WTC11 (cell line): Measurements from ENCODE around the gene AUH. TPM values are rescaled to one million over a fixed set of nuclear protein-coding genes. Genes with fewer than 3 reads are reported as not detected.

Experiments
- ATAC-seq: fragments of 200-7000 bp; cut with Tn5 transposase; 2 replicates; pipeline ENCODE4 v1.10.0; 2021; ENCODE audit warnings: mild to moderate bottlenecking, moderate library complexity
- CTCF ChIA-PET: fragments of 300-600 bp; sonication (Branson Sonifier 250); formaldehyde crosslinking; loops from one replicate; lab custom pipeline; 2021; ENCODE audit warnings: antibody characterized with exemption; lab: Charles Lee
- POLR2A ChIA-PET: fragments of 350-600 bp; sonication (Branson Sonifier 250); formaldehyde crosslinking; loops from one replicate; lab custom pipeline; 2021; ENCODE audit warnings: antibody characterized with exemption; lab: Charles Lee
- DNase-seq: peaks from one replicate; pipeline ENCODE4 v3.0.0; 2021; ENCODE audit warnings: low spot score
- H3K27ac Mint-ChIP-seq: 2 replicates; pipeline ENCODE4 v1.8.0; 2021; ENCODE audit warnings: mixed read lengths
- H3K27me3 Mint-ChIP-seq: 2 replicates; pipeline ENCODE4 v1.8.0; 2021; ENCODE audit warnings: low read depth, mild to moderate bottlenecking, moderate library complexity, mixed read lengths
- H3K36me3 Mint-ChIP-seq: 2 replicates; pipeline ENCODE4 v1.8.0; 2021; ENCODE audit warnings: mixed read lengths
- H3K4me1 Mint-ChIP-seq: 2 replicates; pipeline ENCODE4 v1.8.0; 2022; ENCODE audit warnings: mixed read lengths
- H3K4me3 Mint-ChIP-seq: 2 replicates; pipeline ENCODE4 v1.8.0; 2021; ENCODE audit warnings: mild to moderate bottlenecking, moderate library complexity, mixed read lengths
- H3K9me3 Mint-ChIP-seq: 2 replicates; pipeline ENCODE4 v1.8.0; 2021; ENCODE audit warnings: mixed read lengths
- CREB1 ChIP-seq: sonication (generic); formaldehyde crosslinking; IDR thresholded peaks from 2 replicates; pipeline ENCODE4 v1.8.0; 2023; ENCODE audit warnings: mild to moderate bottlenecking, missing genetic modification reagents
- GABPB1 ChIP-seq: sonication (generic); formaldehyde crosslinking; IDR thresholded peaks from 2 replicates; pipeline ENCODE4 v1.8.1; 2023; ENCODE audit warnings: mild to moderate bottlenecking, missing genetic modification reagents
- JUN ChIP-seq: sonication (generic); formaldehyde crosslinking; IDR thresholded peaks from 2 replicates; pipeline ENCODE4 v1.8.0; 2023; ENCODE audit warnings: mild to moderate bottlenecking, missing genetic modification reagents
- KAT7 ChIP-seq: sonication (generic); formaldehyde crosslinking; IDR thresholded peaks from 2 replicates; pipeline ENCODE4 v1.8.1; 2023; ENCODE audit warnings: missing genetic modification reagents, mild to moderate bottlenecking, borderline replicate concordance
- MYBL2 ChIP-seq: sonication (generic); formaldehyde crosslinking; IDR thresholded peaks from 2 replicates; pipeline ENCODE4 v1.8.1; 2023; ENCODE audit warnings: mild to moderate bottlenecking, moderate library complexity, missing genetic modification reagents
- RELA ChIP-seq: sonication (generic); formaldehyde crosslinking; IDR thresholded peaks from 2 replicates; pipeline ENCODE4 v1.8.1; 2022; ENCODE audit warnings: missing genetic modification reagents, mild to moderate bottlenecking, borderline replicate concordance
- RORB ChIP-seq: fragments of 250-450 bp; sonication (Bioruptor Pico); IDR thresholded peaks from 2 replicates; pipeline ENCODE4 v1.9.0; 2021; ENCODE audit warnings: mild to moderate bottlenecking
- total RNA-seq: library from RNA; stranded (reverse); gene quantifications from 3 replicates; pipeline ENCODE4 v1.2.3, GENCODE V29; 2021
- TF ChIP-seq, protein P1 (sequence below): sonication (generic); formaldehyde crosslinking; IDR thresholded peaks from 2 replicates; pipeline ENCODE4 v1.8.0; 2022; ENCODE audit warnings: mild to moderate bottlenecking, missing genetic modification reagents
- TF ChIP-seq, protein P2 (sequence below): sonication (generic); formaldehyde crosslinking; IDR thresholded peaks from 2 replicates; pipeline ENCODE4 v1.8.1; 2022; ENCODE audit warnings: low read depth, missing genetic modification reagents, borderline replicate concordance
- TF ChIP-seq, protein P3 (sequence below): sonication (generic); formaldehyde crosslinking; IDR thresholded peaks from 2 replicates; pipeline ENCODE4 v1.8.0; 2022; ENCODE audit warnings: missing genetic modification reagents
- TF ChIP-seq, protein P4 (sequence below): sonication (generic); formaldehyde crosslinking; IDR thresholded peaks from 2 replicates; pipeline ENCODE4 v1.8.1; 2023; ENCODE audit warnings: mild to moderate bottlenecking, missing genetic modification reagents
- TF ChIP-seq, protein P5 (sequence below): sonication (generic); formaldehyde crosslinking; IDR thresholded peaks from 2 replicates; pipeline ENCODE4 v1.8.1; 2023; ENCODE audit warnings: mild to moderate bottlenecking, missing genetic modification reagents, moderate library complexity

AUH gene
- total RNA-seq, 1 experiment from 2014 or later, result 30.4 TPM

DNA sequence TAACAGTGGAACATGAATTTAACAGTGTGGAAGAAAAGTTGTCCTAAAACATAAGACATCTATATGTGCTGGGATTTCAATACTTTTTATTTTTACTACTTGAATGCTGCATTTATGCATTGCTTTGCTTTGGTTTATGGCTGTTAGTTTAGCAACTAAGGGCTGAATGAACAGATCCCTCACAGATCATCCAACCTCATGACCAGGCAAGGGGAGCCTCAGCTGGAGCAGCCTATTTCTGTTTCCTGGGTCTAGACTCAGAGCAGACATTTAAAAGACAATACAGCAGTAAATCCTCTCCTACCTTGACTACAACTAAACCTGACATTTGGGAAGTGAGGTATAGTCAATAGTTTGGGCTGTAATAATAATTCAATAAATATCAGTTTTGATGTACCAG is 163.3 kb downstream of the AUH start (continued):
- TF ChIP-seq, protein P1, sequence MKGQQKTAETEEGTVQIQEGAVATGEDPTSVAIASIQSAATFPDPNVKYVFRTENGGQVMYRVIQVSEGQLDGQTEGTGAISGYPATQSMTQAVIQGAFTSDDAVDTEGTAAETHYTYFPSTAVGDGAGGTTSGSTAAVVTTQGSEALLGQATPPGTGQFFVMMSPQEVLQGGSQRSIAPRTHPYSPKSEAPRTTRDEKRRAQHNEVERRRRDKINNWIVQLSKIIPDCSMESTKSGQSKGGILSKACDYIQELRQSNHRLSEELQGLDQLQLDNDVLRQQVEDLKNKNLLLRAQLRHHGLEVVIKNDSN (CRISPR knock-in tag), result no peak
- no peak for TF ChIP-seq KAT7 (CRISPR knock-in tag)
- TF ChIP-seq JUN (CRISPR knock-in tag), result no peak

DNA sequence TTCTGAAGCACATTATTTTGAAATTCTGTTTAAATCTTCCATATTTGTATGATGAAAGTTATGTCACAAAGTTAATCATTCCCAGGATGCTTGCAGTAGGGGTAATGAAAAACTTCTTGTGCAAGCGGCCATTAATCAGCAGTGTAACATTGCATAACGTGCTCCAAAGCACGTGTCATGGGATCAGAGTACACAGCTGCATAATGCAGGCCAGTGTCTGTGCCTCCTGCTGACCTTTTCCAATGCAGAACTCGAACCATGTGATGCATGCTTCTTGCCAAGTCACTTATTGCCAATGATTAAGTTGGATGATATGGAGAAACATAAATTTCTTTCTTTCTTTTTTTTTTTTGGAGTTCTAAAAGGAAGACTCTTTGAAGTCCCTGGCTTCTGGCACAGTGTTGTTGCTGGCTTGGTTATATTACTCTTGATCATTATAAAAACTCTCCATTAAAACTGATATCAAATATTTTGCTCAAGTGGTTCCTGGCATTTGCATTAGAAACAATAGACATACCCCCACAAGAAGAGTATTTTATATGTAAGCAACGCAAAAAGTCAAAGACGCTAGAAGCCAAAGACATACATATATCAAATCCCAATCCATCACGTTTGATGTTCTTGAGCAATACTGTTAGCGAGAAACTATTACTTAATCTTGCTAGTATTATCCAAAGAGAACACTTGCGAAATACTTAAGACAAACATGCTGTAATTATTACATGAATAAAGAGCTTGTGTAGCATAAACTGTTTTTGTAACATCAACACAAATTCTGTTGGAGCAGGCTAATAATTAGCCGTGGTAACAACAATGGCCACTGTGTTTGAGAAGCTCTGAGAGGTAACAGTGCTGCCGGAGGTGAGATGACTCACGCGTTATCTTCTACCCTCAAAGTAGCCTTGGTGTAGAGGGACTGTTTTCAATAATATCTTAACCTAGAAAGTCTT is 164.2 kb downstream of the AUH start:
- CTCF ChIA-PET, result interaction anchor here (2.7 kb wide), 1 partner anchor 282 kb away, joined by 8 read pairs; no protein-coding TSS in a partner anchor
- peaks cover 28% of the 10 kb centered on the region for H3K9me3 Mint-ChIP-seq
- peaks cover 32% of the 10 kb centered on the region for H3K27me3 Mint-ChIP-seq
- no peak for DNase-seq
- POLR2A ChIA-PET, result interaction anchor here (0.6 kb wide), 1 partner anchor 286 kb away, joined by 5 read pairs; no protein-coding TSS in a partner anchor
- no peak overlapping the region for H3K4me3 Mint-ChIP-seq
- H3K4me1 Mint-ChIP-seq, result peaks cover 28% of the 10 kb centered on the region
- H3K36me3 Mint-ChIP-seq, result peaks cover 28% of the 10 kb centered on the region
- ATAC-seq, result no peak
- no peak overlapping the region for H3K27ac Mint-ChIP-seq
- TF ChIP-seq MYBL2 (CRISPR knock-in tag), result no peak
- TF ChIP-seq GABPB1, result peak; percentile 97

DNA sequence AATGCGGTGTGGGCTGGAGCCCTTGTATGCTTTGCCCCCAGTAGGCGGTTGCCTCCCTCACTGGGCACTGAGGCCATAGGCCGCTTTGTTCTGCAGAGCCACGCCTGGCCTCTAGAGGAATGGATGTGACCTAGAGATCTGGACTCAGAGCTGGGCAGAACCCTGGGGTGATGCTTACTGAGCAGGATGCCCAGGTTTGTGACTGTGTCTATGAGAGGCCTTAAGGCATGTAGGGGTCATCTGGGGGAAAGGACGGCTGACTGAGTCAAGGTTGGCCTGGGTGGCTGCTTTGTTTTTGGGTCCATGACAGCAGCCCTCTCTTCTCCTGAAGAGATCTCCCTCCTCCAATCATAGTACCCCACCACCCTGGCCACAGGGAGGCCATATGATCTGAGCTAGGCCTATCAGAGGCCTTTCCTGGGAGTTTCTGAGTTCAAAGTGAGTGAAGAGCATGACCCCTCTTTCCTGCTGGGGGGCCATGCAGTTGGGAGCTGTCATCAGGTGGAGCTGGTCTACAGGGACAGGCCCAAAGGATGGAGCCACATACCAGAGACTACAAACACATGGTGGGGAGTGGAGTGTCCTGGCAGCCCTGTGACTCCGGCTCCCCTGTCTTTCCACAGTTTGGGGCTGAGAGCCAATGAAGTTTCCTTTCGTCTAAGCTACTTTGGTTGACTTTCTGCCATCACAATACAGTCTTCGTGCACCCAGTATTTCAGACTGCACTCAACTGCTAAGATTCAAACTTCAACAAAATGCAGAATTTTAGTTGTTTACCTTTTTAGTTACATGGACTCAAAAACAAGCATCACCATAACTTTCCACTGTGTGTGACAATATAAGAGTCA is 165.4 kb downstream of the AUH start:
- no peak for TF ChIP-seq CREB1 (CRISPR knock-in tag)
- TF ChIP-seq, protein P2, sequence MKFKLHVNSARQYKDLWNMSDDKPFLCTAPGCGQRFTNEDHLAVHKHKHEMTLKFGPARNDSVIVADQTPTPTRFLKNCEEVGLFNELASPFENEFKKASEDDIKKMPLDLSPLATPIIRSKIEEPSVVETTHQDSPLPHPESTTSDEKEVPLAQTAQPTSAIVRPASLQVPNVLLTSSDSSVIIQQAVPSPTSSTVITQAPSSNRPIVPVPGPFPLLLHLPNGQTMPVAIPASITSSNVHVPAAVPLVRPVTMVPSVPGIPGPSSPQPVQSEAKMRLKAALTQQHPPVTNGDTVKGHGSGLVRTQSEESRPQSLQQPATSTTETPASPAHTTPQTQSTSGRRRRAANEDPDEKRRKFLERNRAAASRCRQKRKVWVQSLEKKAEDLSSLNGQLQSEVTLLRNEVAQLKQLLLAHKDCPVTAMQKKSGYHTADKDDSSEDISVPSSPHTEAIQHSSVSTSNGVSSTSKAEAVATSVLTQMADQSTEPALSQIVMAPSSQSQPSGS (CRISPR knock-in tag), result no peak
- TF ChIP-seq, protein P3, sequence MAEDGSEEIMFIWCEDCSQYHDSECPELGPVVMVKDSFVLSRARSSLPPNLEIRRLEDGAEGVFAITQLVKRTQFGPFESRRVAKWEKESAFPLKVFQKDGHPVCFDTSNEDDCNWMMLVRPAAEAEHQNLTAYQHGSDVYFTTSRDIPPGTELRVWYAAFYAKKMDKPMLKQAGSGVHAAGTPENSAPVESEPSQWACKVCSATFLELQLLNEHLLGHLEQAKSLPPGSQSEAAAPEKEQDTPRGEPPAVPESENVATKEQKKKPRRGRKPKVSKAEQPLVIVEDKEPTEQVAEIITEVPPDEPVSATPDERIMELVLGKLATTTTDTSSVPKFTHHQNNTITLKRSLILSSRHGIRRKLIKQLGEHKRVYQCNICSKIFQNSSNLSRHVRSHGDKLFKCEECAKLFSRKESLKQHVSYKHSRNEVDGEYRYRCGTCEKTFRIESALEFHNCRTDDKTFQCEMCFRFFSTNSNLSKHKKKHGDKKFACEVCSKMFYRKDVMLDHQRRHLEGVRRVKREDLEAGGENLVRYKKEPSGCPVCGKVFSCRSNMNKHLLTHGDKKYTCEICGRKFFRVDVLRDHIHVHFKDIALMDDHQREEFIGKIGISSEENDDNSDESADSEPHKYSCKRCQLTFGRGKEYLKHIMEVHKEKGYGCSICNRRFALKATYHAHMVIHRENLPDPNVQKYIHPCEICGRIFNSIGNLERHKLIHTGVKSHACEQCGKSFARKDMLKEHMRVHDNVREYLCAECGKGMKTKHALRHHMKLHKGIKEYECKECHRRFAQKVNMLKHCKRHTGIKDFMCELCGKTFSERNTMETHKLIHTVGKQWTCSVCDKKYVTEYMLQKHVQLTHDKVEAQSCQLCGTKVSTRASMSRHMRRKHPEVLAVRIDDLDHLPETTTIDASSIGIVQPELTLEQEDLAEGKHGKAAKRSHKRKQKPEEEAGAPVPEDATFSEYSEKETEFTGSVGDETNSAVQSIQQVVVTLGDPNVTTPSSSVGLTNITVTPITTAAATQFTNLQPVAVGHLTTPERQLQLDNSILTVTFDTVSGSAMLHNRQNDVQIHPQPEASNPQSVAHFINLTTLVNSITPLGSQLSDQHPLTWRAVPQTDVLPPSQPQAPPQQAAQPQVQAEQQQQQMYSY (CRISPR knock-in tag), result peak; percentile 47; the same call in 1 of the 2 replicates
- TF ChIP-seq, protein P4, sequence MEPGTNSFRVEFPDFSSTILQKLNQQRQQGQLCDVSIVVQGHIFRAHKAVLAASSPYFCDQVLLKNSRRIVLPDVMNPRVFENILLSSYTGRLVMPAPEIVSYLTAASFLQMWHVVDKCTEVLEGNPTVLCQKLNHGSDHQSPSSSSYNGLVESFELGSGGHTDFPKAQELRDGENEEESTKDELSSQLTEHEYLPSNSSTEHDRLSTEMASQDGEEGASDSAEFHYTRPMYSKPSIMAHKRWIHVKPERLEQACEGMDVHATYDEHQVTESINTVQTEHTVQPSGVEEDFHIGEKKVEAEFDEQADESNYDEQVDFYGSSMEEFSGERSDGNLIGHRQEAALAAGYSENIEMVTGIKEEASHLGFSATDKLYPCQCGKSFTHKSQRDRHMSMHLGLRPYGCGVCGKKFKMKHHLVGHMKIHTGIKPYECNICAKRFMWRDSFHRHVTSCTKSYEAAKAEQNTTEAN, result no peak
- TF ChIP-seq, protein P1 (CRISPR knock-in tag), result no peak
- TF ChIP-seq, protein P5, sequence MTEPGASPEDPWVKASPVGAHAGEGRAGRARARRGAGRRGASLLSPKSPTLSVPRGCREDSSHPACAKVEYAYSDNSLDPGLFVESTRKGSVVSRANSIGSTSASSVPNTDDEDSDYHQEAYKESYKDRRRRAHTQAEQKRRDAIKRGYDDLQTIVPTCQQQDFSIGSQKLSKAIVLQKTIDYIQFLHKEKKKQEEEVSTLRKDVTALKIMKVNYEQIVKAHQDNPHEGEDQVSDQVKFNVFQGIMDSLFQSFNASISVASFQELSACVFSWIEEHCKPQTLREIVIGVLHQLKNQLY, result no peak
- TF ChIP-seq RORB (CRISPR knock-in tag), result no peak
- TF ChIP-seq RELA (CRISPR knock-in tag), result no peak
- ATAC-seq, result no peak
- Mint-ChIP-seq H3K27ac (no peak overlapping the region), H3K4me3 (no peak overlapping the region), H3K4me1 (peaks cover 37% of the 10 kb centered on the region), H3K9me3 (peaks cover 17% of the 10 kb centered on the region), H3K36me3 (peaks cover 23% of the 10 kb centered on the region), H3K27me3 (peaks cover 38% of the 10 kb centered on the region)
- DNase-seq, result no peak
- ChIA-PET CTCF (interaction anchor here (0.5 to 1.1 kb wide), 2 partner anchors 211 to 281 kb away, joined by 3 read pairs; no protein-coding TSS in a partner anchor), POLR2A (no interaction called here)
